ENCODE measurements around the gene PDZD4.

GRCh38 chrX:153755136-153755535 lies 75.2 kb downstream of the PDZD4 start:
- TF ChIP-seq POLR2A (IDR thresholded peaks at IDR 0.05; ENCODE audit: low read depth, low read length) (no peak), TAF1 (IDR thresholded peaks at IDR 0.05; ENCODE audit: low read depth, low read length) (no peak), POLR2AphosphoS5 (IDR thresholded peaks at IDR 0.05; ENCODE audit: low read depth, low read length) (no peak)

Data from GM12891 (cell line).